Measurements from ENCODE around the gene FAM219A.
A peak's percentile ranks its signal among the peaks of the same experiment; 100 is the strongest.

Gene FAM219A

DNA sequence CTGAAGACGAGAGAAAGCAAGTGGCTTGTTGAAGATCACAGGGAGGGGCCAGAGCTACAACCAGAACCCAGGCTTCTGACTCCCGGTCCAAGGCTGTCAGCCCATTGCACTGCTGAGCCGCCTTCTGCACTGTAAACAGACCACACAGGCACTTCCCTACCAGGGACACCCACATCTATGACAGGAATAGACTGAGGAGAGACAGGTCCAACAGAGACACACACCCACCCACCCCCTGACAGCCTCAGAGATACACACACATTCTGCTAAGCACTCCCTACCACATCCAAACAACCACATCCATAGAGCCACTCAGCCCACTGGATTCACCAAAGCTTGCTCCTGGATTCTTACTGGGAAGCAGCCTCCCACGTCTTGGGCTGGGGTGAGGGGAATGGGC lies 58.6 kb downstream of the FAM219A start:
- DNase-seq: no peak

DNA sequence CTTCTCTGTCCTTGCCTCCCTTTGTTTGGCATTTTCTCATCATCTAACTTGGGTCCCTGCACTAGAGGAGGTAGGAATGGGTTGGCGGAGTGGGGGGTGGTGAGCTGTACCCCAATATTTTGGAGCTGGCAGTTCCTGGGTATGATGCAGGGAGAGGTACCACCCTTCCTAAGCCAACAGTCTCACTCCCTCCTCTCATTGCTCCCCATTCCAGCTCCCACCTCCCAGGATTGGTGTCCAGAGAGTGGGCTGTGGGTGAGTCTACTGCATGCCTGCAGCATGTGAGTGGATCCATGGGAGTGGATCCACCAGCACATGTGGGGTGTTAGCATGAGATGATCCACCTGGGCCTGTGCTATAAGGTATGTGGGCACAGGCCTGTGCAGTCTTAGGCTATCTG lies 59.5 kb downstream of the FAM219A start:
- no peak for DNase-seq

DNA sequence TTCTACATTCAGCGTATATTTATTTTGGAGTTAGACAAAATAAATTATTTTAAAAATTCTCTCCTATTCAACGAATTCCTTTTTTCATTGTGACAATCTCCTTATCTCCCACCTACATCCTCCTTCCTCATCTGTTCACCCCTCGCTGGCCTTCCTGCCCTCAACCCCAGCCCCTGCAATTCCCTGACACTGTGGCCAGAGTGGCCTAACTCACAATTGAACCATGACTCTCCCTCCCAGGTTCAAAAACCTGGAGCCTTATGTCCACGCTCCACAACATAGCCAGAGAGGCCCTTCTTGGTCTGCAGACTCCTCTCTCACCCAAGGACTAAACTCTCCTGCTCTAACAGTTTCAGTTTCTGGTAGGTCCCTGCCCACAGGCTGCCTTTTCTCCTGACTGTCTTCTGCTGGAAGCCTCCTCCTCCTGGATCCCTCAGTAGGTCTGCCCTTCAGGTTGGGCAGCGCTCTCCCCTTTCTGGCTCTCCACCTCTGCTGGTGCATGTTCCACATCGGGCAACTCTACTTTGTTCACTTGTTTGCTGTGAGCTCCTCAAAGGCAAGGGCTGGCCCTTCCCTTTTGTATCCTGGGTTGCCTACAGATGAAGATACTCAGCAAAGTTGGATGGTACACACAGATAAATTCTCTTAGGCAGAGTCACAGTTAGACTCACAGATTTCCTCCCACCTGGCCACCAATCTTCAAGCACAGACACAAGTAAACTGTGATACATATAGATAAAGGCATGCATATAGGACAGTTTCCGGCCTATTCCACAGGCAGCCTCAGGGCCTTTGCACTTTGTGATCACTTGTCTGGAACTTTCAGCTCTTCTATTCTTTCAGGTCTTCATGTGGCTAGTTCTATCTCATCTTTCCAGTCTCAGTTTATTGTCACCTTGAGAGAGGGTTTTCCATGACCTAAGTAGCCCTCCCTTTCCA lies 61.8 kb downstream of the FAM219A start:
- DNase-seq: no peak

DNA sequence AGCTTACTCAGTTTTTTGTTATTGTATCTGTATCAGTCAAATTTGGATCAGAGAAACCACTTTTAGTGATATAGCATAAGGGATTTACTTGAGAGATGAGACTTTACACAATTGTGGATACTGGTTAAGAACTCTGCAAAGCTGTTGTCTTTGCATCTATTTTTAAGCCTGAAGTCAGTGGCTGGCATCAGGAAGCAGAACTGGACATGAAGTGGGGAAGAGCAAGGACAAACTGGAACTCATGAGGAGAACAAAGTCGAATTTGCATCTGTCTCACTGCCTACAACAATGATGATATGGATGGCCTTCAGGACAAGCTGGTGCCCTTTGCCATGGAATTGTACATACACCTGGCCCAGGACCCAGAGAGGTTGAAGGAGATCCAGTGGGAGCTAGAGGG lies 65.9 kb downstream of the FAM219A start:
- DNase-seq: no peak

DNA sequence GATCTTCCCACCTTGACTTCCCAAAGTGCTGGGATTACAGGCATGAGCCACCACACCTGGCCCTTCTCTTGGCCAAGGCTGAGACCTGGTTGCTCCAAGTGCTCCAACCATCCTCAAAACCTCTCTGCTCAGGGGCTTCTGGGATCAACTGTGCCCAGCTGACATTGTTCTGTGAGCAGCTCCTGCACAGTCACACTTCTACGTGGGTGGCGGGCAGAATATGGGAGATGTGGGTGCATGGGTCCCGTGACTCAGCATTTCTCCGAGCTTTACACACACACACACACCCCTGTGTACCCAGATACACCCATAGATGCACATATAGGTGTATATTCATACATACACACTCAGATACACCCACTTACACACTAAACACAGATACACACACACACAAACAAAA lies 71.1 kb downstream of the FAM219A start:
- no peak for DNase-seq

DNA sequence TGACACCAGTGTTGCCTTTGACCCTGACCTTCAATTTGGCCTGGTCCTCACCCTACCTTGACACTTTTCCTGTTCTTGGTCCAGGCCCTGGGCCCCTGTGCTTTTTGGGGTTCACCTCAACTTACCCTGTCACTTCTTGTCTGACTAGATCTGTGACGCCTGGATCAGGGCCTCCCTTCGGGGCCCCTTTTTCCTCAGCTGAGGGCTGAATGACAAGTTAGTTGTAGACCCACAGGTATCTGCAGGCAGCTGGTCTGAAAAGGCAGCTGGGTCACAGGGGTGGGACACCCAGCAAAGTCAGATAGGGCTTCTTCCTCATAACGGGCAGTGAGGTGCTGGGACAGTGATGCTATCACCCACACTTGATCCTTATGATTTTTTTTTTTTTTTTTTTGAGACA lies 71.7 kb downstream of the FAM219A start:
- DNase-seq: no peak

DNA sequence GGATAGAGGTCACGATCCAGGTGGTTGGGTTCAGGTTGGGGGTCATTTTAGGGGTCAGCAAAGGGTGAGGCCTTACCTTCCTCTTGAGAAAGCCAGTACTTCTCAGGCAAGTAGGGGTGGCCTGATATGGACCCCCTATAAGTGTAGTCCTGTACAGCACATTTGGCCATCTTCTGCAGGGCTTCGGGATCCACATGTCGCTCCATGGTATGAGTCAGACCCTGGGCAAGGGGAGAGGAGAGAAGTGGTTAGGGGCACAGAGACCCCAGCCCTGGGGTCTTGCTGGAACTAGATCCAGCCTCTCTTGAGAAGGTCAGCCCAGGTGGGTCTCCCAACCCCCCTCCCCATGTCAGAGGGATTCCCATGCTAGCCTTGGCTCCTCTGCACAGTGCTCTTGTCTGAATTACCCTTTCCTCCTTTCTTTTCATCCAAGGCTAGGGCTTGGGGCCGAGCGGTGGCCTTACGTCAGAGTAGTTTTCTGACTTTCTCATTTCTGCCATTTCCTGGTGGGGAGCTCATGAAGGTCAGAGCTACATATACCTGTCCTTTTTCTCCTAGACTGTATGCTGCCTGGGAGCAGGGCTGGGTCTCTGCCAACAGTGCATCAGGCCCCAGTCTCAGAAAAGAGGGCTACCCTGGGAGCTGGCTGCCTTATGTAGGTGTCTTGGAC lies 72.7 kb downstream of the FAM219A start:
- DNase-seq: no peak

DNA sequence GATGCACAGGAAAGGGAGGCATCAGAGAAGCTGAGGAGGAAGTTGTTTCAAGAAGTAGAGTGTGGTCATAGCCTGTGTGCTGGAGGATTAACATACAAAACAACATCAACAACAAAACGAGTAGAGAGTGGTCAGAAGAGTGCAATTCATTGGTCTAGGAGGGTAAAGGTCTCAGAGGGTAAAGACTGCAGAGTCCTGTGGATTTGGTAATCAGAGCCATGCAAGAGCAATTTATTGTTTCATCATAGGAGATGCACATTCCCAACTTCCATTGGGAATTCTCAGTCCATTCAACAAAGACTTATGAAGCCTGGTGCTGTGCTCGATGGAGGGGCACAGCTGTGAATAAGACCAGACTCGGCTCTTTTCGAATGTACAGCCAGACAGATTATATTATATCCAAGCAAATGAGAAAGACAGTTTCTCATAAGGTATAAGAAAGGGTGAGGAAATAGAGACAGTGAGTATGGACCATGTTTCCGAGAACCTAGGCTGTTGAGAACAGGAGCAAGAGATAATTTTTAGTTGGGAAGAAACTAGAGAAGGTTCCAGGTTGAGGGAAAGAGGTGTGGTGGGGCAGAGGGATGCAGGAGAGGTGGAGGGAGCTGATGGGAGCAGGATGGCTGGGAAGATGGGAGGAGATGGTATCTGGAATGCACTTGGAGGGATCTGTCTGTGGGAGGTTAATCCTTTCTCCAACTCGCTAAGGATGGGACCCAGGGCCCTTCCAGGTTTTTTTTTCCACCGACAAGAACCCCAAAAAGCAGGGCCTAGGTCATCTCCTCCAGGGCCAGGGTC lies 73.8 kb downstream of the FAM219A start:
- no peak for DNase-seq

DNA sequence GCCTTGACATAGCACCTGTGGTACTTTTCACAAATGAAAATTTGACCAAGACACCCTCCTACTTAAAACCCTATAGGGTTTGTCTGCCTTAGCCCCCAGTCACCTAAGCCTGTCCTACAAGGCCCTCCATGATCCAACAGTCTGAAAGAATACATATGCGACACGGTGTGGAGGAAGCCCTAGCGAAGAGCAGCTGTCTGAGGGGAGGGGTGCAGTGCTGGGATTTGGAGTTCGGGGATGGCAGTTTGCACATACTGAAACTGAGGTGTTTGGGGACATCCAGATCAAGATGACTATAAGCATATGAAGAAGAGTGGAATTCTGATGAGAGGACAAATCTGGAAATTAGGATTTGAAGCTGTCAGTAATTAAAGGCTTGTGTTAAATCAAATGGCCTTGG lies 74.5 kb downstream of the FAM219A start:
- DNase-seq: no peak

DNA sequence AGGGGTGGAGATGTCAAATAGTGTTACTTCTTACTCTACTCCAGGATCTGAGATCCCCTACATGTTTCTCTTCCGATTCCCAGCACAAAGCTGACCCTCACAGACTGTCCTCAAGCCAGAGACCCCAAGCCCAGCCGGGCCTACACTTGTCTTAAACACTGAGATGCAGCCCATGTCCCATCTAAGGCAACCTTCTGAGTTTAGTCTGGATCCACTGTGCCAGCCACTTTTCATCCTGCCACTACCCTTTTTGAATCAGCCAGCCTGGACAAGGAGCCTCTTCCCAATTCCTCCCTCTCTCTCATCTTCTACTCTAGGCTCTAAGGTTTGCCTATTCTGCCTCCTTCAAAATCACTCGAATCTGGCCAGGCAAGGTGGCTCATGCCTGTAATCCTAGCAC lies 75.5 kb downstream of the FAM219A start:
- DNase-seq: no peak

DNA sequence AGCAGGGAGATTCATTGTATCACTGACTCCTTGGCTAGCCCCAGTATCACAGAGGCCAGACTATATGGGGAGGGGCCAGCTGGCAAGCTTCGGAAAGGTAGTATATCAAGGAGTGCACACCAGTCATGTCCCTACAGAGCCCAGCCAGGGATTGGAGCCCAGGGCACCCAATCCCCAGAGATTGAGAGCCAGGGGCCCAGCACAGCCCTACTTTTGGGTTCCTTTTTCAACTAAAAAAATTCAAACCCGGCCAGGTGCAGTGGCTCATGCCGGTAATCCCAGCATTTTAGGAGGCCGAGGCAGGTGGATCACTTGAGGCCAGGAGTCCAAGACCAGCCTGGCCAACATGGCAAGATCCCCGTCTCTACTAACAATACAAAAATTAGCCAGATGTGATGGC lies 76.3 kb downstream of the FAM219A start:
- DNase-seq: no peak

DNA sequence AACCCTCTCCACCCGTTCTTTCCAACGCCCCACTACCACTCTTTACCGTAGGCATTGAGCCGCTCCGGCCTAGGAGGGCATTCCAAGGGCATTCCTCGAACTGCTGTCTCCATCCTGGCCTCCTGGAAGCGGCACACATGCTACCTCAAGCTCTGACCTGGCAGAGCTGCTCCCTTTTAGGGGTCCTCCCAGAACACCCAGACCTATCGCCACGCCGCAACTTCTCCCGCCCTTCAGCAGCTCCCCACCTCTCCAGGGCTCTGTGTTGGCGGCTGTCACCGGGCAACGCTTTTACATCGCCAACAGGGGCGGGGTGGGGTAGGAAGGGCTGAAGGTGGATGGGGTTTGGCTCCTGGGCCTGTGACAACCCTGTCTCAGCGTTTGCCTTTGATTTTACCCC lies 77.0 kb downstream of the FAM219A start:
- DNase-seq: no peak

DNA sequence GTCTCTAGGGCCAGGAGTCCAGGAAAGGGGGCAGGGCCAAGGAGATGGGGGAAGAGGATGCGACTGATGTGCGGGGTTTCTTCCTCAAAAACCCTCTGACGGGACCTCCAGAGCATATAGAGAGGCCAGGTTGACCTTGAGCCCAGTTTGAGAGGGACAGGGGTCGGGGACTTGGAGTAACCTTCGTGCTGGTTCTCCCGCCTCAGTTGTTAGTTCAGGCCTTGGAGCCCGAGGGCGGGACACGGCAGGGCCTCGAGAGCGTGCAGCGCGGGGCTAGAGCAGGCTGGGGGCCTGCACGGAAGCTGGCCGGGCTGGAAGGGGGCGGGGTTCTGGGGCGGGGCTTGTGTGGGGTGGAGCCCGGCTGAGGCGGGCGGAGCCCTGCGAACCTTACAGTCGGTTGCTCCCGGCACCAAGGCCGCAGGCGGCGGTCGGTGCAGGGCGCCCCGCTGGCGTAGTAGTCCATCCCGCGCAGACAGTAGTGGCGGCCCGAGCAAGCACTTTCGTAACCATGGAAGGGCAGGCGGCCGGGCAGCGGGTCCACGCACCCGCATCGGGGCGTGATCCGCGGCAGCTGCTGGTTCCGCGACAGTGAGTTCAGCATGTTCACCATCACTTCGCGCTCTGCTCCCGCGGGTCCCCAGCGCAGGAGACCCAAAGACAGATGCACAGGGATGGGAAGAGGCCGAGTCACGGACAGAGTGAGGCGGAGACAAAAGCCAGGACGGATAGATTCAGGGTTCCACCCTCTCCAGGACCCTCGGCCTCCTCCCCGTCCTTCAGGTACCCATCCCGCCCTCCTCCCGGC lies 77.7 kb downstream of the FAM219A start:
- DNase-seq: peak; percentile 65 to 81

DNA sequence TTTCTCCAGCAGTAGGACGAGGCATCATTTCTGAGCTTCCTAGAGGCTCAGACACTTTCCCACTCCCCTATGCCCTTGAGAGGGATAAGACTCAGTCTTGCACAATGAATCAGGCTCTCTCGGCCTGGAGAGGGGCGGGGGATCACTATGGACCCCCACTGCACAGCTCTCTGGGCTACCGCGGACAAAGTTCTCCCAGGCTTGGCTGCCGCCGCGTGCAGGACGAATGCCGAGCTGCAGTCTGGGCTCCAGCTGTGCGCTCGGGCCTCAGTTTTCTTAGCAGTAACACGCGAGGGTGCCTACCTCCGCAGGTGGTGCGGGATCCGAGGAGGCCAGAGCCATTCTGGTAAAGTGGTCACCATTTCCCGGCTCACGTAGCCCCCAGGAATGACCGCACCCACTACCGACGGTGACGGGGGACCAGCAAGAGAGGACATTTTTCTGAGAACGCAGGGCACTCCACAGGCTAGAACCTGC lies 78.3 kb downstream of the FAM219A start:
- DNase-seq: no peak

DNA sequence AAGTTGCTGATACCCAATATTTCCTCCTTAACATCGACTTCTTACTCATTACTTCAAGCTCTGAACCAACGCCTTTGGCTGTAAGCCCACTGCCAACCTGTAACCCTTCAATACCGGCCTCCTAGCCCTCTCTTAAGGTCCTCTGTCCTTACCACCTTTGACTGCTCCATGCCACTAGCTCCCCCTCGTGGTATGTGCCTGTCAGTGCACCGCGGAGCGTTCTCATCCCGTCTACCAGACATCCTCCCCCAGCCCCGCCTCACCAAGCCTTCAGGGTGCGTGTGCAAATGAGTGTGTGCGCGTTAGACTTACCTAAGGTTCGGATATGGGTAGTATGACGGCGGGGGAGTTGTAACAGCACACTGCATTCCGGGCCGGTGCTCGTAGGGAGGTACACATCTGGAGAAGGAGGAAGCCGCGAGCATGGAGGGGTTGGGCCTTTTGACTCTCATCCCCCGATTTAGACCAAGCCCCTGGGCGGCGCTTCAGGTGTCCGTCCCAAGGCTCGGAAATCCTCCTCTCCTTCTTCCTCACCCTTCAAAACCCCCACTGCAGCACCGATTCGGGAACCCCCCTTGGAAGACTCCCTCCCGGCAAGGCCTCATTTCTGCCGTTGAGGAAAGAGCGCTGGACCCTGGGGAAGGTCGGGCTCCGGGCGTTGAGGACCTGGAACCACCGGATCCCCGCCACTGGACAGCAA lies 78.9 kb downstream of the FAM219A start:
- DNase-seq: peak; percentile 83 to 88

DNA sequence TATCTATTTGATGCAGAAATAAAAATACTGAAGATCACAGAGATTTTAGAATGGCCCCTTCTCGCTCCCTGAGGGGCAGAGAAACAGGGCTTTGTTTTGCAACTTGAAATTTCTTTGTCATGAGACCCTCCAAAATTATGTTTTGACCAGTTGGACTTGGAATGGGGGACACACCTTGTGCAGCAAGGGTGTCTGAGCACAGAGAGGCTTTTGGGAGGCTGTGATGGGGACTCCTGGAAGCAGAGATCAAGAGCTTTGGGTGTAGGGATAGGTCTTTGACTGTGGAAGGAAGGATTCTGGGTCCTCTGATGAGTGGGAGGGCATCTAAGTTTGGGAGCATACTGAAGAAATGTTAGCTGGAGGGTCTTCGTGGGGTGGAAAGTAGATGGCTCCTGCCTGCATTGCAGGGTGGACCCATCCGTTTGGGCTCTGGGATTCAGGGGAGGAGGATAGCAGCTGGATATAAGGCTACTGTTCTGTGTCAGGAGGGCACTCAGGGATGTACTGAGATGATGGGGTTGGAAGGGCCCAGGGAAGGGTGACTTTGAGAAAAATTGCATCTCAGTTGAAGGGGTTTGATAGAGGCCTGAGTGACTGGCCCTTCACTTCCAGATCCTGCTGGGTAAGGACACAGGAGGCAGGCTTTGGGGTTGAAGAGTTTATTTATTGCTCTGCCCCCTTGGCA lies 79.9 kb downstream of the FAM219A start:
- no peak for DNase-seq

DNA sequence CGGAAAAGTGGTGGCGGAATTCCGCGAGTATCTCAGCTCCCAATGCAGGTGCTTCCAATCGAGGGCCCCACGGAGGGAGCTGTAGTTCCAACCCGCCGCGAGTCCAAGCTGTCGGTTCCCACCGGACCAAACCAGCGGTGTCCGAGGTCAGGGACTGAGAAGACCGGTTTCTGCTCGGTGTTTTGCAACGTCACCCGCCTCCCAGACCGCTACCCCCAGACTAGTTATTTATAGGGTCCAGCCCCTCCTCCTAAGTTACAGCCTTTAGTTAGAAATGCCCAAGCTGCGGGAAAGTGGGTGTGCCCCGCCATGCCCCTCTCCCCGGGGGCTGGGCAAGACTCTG lies 81.0 kb downstream of the FAM219A start:
- DNase-seq: no peak

DNA sequence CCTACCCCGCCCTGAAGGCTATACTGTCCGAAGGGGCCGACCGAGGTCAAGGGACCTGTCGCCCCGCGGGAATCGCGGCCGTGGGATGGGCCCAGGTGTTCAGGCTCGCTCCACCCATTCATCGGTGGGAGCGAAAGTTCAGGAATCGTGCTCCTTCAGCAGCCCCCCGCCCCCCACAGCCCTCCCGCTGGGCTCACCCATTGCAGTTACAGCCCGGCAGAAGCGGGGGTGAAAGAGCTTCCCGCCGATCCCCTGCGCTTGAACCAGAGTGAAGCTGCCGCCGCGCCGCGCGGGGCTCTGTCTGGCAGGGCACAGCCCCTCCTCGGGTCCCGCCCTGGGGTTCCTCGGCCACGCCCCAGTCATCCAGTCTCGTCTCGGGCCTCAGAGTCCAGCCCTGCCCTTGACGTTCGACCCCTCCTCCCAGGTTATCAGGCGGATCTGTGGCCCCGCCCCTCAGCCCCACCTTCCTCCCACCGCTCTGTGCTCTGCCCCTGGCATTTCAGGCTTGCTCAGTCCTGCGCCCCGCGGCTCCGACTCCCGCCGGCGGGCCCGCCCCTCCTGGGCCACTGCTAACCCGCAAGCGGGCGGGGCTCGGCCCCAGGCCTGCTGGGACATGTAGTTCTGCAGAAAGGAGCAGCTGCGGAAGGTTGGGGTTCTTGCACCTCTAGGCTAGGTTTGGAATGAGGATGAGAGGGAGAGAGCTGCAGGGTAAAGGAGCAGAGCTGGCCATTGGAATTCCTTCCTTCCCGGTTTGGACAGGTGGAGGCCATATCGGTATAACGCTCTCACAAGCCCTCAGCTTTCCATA lies 81.6 kb downstream of the FAM219A start, which contains the start of gene MYORG:
MYORG (minus strand) TSS at position 303 of the 808 bp plus-strand sequence. CDS start 3,955 bp downstream, outside the sequence.
- DNase-seq: peak; percentile 94 to 95

DNA sequence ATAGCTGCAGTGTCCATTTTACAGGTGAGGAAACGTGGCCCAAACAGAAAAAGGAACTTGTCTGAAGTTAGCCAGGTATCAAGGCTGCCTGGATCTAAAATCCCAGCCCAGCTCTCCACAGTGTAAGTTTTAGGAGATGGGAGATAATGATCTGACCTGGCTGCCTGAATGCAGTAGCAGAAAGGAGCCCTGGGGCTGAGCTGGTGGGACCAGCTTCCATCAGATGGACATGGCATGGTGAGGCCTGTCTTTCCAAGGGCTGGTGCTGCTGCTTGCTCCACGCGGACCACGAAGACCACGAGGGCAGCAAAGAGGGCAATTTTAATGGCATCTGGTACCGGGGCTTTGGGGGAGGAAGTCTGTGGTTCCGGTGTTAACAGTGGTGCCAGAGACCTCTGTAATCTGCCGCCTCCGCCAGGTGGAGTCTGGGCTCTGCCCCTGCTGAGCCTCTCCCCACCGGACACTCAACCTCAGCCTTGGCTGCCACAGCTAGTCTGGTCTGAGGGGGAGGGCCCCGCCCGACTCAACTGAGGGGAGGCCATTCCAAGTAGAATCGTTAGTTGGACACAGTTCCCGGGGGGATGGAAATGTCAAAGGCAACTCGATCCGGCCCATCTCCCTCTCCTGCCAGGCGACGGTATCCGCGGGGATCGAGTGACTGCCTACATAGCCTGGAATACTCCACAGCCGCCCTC lies 82.3 kb downstream of the FAM219A start:
- DNase-seq: peak; percentile 23 to 28
